HL-60 (cell line): ENCODE measurements around the gene TMED8.

Source experiments
- DNase-seq, 2 experiments: peaks; one replicate each; pipeline ENCODE4 v3.0.0-alpha.2; 2010 to 2020; ENCODE audit warnings: low read depth in 1 of 2, low spot score in 1 of 2
- H3K27ac ChIP-seq: fragments of 250-450 bp; sonication (Bioruptor Pico); replicated peaks from 2 replicates; pipeline ENCODE4 v1.5.1; 2020; ENCODE audit warnings: mild to moderate bottlenecking, moderate library complexity
- H3K27me3 ChIP-seq: fragments of 250-450 bp; sonication (Bioruptor Pico); 2 replicates; pipeline ENCODE4 v1.5.1; 2021; ENCODE audit warnings: mild to moderate bottlenecking, moderate library complexity; ENCODE audit not compliant: insufficient read depth, poor library complexity, severe bottlenecking
- H3K4me3 ChIP-seq: replicated peaks from 2 replicates; pipeline ENCODE4 v1.5.1; 2011; ENCODE audit warnings: mild to moderate bottlenecking, control low read depth, low read length; ENCODE audit not compliant: insufficient read depth
- GABPA ChIP-seq: IDR thresholded peaks from 2 replicates; pipeline ENCODE4 v1.6.1; 2012; ENCODE audit warnings: low read depth
- POLR2AphosphoS5 ChIP-seq: IDR thresholded peaks from 2 replicates; pipeline ENCODE4 v1.6.1; 2012; ENCODE audit warnings: low read depth
- SPI1 ChIP-seq: IDR thresholded peaks from 2 replicates; pipeline ENCODE4 v1.6.1; 2012; ENCODE audit warnings: low read depth, mild to moderate bottlenecking, borderline replicate concordance
- TF ChIP-seq, protein P1 (sequence below): IDR thresholded peaks from 2 replicates; pipeline ENCODE4 v1.6.1; 2012; ENCODE audit warnings: low read depth; ENCODE audit not compliant: insufficient replicate concordance
- TF ChIP-seq, protein P2 (sequence below): IDR thresholded peaks from one replicate; pipeline ENCODE4 v1.5.1; 2011; ENCODE audit warnings: low read length, control low read depth, inconsistent platforms; ENCODE audit not compliant: insufficient read depth

Gene TMED8

GRCh38 chr14:77296906-77297305, 80.0 kb downstream of the TMED8 start:
- DNase-seq = no peak
- Histone ChIP-seq H3K27me3 (no peaks in the 10 kb centered on the region), H3K4me3 (no peak overlapping the region), H3K27ac (no peak overlapping the region)
- TF ChIP-seq, protein P1, sequence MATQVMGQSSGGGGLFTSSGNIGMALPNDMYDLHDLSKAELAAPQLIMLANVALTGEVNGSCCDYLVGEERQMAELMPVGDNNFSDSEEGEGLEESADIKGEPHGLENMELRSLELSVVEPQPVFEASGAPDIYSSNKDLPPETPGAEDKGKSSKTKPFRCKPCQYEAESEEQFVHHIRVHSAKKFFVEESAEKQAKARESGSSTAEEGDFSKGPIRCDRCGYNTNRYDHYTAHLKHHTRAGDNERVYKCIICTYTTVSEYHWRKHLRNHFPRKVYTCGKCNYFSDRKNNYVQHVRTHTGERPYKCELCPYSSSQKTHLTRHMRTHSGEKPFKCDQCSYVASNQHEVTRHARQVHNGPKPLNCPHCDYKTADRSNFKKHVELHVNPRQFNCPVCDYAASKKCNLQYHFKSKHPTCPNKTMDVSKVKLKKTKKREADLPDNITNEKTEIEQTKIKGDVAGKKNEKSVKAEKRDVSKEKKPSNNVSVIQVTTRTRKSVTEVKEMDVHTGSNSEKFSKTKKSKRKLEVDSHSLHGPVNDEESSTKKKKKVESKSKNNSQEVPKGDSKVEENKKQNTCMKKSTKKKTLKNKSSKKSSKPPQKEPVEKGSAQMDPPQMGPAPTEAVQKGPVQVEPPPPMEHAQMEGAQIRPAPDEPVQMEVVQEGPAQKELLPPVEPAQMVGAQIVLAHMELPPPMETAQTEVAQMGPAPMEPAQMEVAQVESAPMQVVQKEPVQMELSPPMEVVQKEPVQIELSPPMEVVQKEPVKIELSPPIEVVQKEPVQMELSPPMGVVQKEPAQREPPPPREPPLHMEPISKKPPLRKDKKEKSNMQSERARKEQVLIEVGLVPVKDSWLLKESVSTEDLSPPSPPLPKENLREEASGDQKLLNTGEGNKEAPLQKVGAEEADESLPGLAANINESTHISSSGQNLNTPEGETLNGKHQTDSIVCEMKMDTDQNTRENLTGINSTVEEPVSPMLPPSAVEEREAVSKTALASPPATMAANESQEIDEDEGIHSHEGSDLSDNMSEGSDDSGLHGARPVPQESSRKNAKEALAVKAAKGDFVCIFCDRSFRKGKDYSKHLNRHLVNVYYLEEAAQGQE = no peak
- TF ChIP-seq, protein P2, sequence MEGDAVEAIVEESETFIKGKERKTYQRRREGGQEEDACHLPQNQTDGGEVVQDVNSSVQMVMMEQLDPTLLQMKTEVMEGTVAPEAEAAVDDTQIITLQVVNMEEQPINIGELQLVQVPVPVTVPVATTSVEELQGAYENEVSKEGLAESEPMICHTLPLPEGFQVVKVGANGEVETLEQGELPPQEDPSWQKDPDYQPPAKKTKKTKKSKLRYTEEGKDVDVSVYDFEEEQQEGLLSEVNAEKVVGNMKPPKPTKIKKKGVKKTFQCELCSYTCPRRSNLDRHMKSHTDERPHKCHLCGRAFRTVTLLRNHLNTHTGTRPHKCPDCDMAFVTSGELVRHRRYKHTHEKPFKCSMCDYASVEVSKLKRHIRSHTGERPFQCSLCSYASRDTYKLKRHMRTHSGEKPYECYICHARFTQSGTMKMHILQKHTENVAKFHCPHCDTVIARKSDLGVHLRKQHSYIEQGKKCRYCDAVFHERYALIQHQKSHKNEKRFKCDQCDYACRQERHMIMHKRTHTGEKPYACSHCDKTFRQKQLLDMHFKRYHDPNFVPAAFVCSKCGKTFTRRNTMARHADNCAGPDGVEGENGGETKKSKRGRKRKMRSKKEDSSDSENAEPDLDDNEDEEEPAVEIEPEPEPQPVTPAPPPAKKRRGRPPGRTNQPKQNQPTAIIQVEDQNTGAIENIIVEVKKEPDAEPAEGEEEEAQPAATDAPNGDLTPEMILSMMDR = no peak
- no peak for TF ChIP-seq GABPA
- no peak for TF ChIP-seq SPI1
- no peak for TF ChIP-seq POLR2AphosphoS5

DNA sequence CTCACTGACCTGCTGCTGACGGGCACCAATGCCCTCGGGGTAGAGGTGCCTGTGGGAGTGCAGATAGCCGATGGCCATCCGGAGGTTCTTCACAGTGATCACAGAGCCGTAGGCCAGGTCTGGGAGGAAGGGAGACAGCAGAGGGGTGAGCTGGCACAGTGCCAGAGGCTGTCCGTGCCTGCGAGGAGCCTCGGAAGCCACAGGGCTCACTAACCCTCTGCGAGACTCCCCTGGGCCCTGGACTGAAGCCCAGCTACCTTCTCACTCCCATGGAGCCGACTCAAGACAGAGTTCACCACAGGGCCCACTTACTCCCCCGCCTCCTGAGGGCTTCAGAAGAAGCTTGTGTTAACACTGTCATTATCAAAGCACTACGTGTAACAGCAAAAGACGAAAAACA, 80.7 kb downstream of the TMED8 start:
- DNase-seq = no peak
- Histone ChIP-seq H3K4me3 (no peak overlapping the region), H3K27me3 (no peaks in the 10 kb centered on the region), H3K27ac (no peak overlapping the region)
- TF ChIP-seq GABPA = no peak

- TF ChIP-seq, protein P2 = no peak
- no peak for TF ChIP-seq SPI1
- no peak for TF ChIP-seq GABPA
- TF ChIP-seq, protein P1 = no peak
- TF ChIP-seq POLR2AphosphoS5 = no peak
- no peaks in the 10 kb centered on the region for H3K27me3 ChIP-seq
- no peak for DNase-seq
- no peak overlapping the region for H3K27ac ChIP-seq
- H3K4me3 ChIP-seq = no peak overlapping the region
Measured at GRCh38 chr14:77290705-77291104, 86.2 kb downstream of the TMED8 start.

GRCh38 chr14:77286576-77286975, 90.3 kb downstream of the TMED8 start:
- no peaks in the 10 kb centered on the region for H3K27me3 ChIP-seq
- DNase-seq = no peak
- H3K27ac ChIP-seq = no peak overlapping the region
- no peak for TF ChIP-seq GABPA
- TF ChIP-seq, protein P1 = no peak
- TF ChIP-seq SPI1 = no peak
- TF ChIP-seq, protein P2 = no peak
- no peak for TF ChIP-seq POLR2AphosphoS5
- no peak overlapping the region for H3K4me3 ChIP-seq
